Peyer's patch (tissue), 4 donors: Measurements from ENCODE around the gene RINL.

Source experiments
- CTCF ChIP-seq, 6 experiments: fragments of 450-650 bp in 4 of 6; fragments of 200-600 bp in 2 of 6; sonication (generic) in 1 of 6; IDR thresholded peaks; one replicate each; pipeline ENCODE4 v1.5.1; 2017 to 2019; ENCODE audit warnings: antibody characterized with exemption in 6 of 6, mild to moderate bottlenecking in 3 of 6, moderate library complexity in 1 of 6
- POLR2A ChIP-seq, 2 donors: fragments of 450-650 bp; IDR thresholded peaks; one replicate each; pipeline ENCODE4 v1.5.1; 2017; ENCODE audit warnings: antibody characterized with exemption in 2 of 2, mild to moderate bottlenecking in 2 of 2, moderate library complexity in 2 of 2

- TF ChIP-seq CTCF (IDR thresholded peaks at IDR 0.05) = peak in 1 of 6 experiments; percentile 5
- no peak for TF ChIP-seq POLR2A (IDR thresholded peaks at IDR 0.05)
These were observed 28.8 kb downstream of the RINL start for GRCh38 chr19:38849147-38849859.
